Body of pancreas (tissue), 4 donors: Measurements from ENCODE around the gene ABCC10. TPM values are rescaled to one million over a fixed set of nuclear protein-coding genes. Genes with fewer than 3 reads are reported as not detected.

ENCODE experiments used
- ATAC-seq: fragments of 150-250 bp; one replicate; pipeline ENCODE4 v1.9.1; 2016
- DNase-seq, 4 donors: peaks; one replicate each; pipeline ENCODE4 v3.0.0-alpha.2; 2019
- H3K27ac ChIP-seq, 4 donors: fragments of 200-600 bp; sonication (generic); 1 replicate in 3 of 4; 2 replicates in 1 of 4; pipeline versions ENCODE4 v1.5.1 to v1.6.1; 2016 to 2019; ENCODE audit warnings: mild to moderate bottlenecking in 1 of 4, mixed read lengths in 1 of 4, moderate library complexity in 1 of 4
- H3K27me3 ChIP-seq, 2 donors: fragments of 200-600 bp; sonication (generic); one replicate each; pipeline ENCODE4 v1.6.0; 2016; ENCODE audit warnings: mild to moderate bottlenecking in 1 of 2
- H3K36me3 ChIP-seq, 2 donors: fragments of 200-600 bp; sonication (generic); replicated peaks in 1 of 2; 2 replicates each; pipeline ENCODE4 v1.5.1; 2016; ENCODE audit warnings: low read depth in 2 of 2; ENCODE audit not compliant: insufficient read depth in 1 of 2
- H3K4me1 ChIP-seq: fragments of 200-600 bp; sonication (generic); one replicate; pipeline ENCODE4 v1.6.0; 2016
- H3K4me3 ChIP-seq, 2 donors: fragments of 200-600 bp; sonication (generic); 1 replicate in 1 of 2; 2 replicates in 1 of 2; pipeline ENCODE4 v1.5.1; 2016 to 2019
- H3K9me3 ChIP-seq, 3 donors: fragments of 200-600 bp; sonication (generic); 1 replicate in 2 of 3; 2 replicates in 1 of 3; pipeline ENCODE4 v1.5.1; 2016
- CTCF ChIP-seq, 7 experiments: fragments of 450-650 bp in 4 of 7; fragments of 200-600 bp in 3 of 7; sonication (generic) in 3 of 7; IDR thresholded peaks; one replicate each; pipeline ENCODE4 v1.5.1; 2016 to 2019; ENCODE audit warnings: antibody characterized with exemption in 7 of 7
- POLR2A ChIP-seq, 3 donors: fragments of 450-650 bp; IDR thresholded peaks; one replicate each; pipeline ENCODE4 v1.6.1; 2016; ENCODE audit warnings: antibody characterized with exemption in 3 of 3, mild to moderate bottlenecking in 2 of 3
- WGBS, 2 donors: methylation state at CpG; one replicate each; pipeline ENCODE4 v1.1.5; 2017; 5-methylcytosine and 5-hydroxymethylcytosine counted together
- intact Hi-C: fragments of 100-400 bp; cut with DNase I; formaldehyde crosslinking; loops from one replicate; pipeline ENCODE4 v1.15.1; 2023
- total RNA-seq, 2 donors: library from RNA; depleted of rRNA; stranded (reverse); fragments of >200 nt; gene quantifications; one replicate each; pipeline ENCODE4 v1.1.0, GENCODE V29; 2016

The ABCC10 gene
- total RNA-seq, 2 donors from 2014 or later: 17.1 to 44.5 TPM

DNA sequence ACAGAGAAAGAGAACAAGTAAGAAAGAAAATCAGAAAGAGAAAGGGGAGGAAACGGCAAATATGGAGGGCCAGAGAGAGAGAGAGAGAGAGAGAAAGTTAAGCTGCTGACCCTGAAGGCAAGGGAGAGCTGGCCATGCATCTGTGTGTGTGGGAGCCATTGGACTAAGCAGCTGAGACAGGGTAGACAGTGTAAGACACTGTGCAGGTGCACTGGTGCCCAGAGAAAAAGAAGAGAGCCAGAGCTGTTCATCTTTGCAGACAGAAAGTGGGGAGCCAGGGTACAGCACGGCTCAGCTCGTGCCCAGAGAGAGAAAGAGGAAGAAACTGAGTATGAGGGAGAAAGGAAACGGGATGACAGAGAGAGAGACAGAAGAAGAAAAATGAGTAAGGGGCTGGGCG is 33.7 kb upstream of the ABCC10 start:
- Histone ChIP-seq H3K27me3 (no peaks in the 10 kb centered on the region), H3K4me1 (peaks cover 10% of the 10 kb centered on the region), H3K9me3 (no peaks in the 10 kb centered on the region), H3K4me3 (no peak overlapping the region), H3K36me3 (no peaks in the 10 kb centered on the region), H3K27ac (no peak overlapping the region)
- intact Hi-C loops: no loop called here
- 68% methylated on average over 5 of the region's 5 CpGs for WGBS, 2 donors
- no peak for TF ChIP-seq POLR2A (IDR thresholded peaks at IDR 0.05)
- TF ChIP-seq CTCF (IDR thresholded peaks at IDR 0.05): no peak
- no peak for ATAC-seq
- DNase-seq: no peak

DNA sequence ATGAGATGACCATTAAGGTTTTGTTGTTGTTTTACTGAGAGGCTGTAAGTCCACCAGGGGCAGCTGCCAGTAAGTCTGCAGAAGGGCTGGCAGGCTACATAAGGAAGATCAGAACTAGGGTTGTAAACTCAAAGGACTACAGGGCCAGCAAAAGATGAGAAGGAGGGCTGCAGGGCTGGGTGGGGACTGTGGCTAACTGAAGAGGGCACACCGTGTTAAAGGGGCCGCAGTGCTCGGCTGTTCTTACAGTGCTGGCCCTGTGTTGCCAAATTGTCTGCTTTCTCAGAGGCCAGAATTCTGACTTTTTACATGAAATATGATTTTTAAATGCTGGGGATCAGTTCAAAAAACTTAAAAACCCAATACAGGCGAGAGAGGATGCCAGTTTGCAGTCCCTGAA is 32.4 kb upstream of the ABCC10 start:
- WGBS, 2 donors: 96 to 99% methylated on average over 4 of the region's 4 CpGs
- Histone ChIP-seq H3K36me3 (no peaks in the 10 kb centered on the region), H3K4me1 (peaks cover 10% of the 10 kb centered on the region), H3K9me3 (no peaks in the 10 kb centered on the region), H3K4me3 (no peak overlapping the region), H3K27me3 (no peaks in the 10 kb centered on the region), H3K27ac (no peak overlapping the region)
- no peak for TF ChIP-seq POLR2A (IDR thresholded peaks at IDR 0.05)
- TF ChIP-seq CTCF (IDR thresholded peaks at IDR 0.05): no peak
- ATAC-seq: no peak
- DNase-seq: no peak
- intact Hi-C loops: no loop called here

DNA sequence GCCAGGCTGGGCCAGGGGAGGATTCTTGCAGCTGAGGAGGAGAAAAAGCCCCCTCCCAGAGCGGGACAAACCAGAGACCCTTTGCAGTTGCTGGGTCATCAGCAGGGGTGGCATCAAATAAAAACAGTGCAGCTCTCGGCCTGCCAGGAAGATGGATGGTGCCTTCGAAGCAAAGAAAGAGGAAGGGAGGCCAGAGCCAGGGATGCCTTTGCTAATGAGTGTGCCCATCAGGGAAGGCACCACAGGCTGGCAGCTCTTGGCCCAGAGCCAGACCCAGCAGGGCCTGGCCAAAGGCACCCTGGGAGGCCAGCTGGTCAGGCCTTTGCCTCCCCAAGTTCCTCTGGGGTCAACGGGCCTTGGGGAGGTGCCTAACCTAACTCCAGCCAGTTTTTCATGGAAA is 31.6 kb upstream of the ABCC10 start:
- Histone ChIP-seq H3K4me1 (peaks cover 10% of the 10 kb centered on the region), H3K27me3 (no peaks in the 10 kb centered on the region), H3K4me3 (no peak overlapping the region), H3K36me3 (no peaks in the 10 kb centered on the region), H3K27ac (peak overlapping the region in 1 of 4 donors; percentile 39), H3K9me3 (no peaks in the 10 kb centered on the region)
- no peak for TF ChIP-seq POLR2A (IDR thresholded peaks at IDR 0.05)
- intact Hi-C loops: no loop called here
- 51 to 58% methylated on average over 4 of the region's 4 CpGs for WGBS, 2 donors
- peak in 3 of 4 donors; percentile 15 to 42 (median 35) for DNase-seq
- ATAC-seq: peak; percentile 39

GRCh38 chr6:43396408-43397149 is 30.8 kb upstream of the ABCC10 start:
- DNase-seq (peak in 3 of 4 donors; percentile 20 to 34 (median 34)), ATAC-seq (peak; percentile 69)
- no peaks in the 10 kb centered on the region for H3K9me3 ChIP-seq
- WGBS, 2 donors: 23 to 26% methylated on average over 6 of the region's 6 CpGs
- peaks cover 10% of the 10 kb centered on the region for H3K4me1 ChIP-seq
- no peaks in the 10 kb centered on the region for H3K27me3 ChIP-seq
- intact Hi-C loops: no loop called here
- H3K4me3 ChIP-seq: no peak overlapping the region
- no peaks in the 10 kb centered on the region for H3K36me3 ChIP-seq
- TF ChIP-seq POLR2A (IDR thresholded peaks at IDR 0.05) (no peak), CTCF (IDR thresholded peaks at IDR 0.05) (no peak)
- peak overlapping the region in 1 of 4 donors; percentile 39 for H3K27ac ChIP-seq

GRCh38 chr6:43399932-43400487 is 27.3 kb upstream of the ABCC10 start:
- intact Hi-C loops: no loop called here
- H3K4me1 ChIP-seq: peaks cover 10% of the 10 kb centered on the region
- 75% methylated on average over 3 of the region's 3 CpGs for WGBS, 2 donors

More at GRCh38 chr6:43399932-43400487, 27.3 kb upstream of the ABCC10 start:
- H3K36me3 ChIP-seq: no peaks in the 10 kb centered on the region
- DNase-seq (no peak), ATAC-seq (no peak)
- no peak overlapping the region for H3K4me3 ChIP-seq
- no peak overlapping the region for H3K27ac ChIP-seq
- H3K27me3 ChIP-seq: no peaks in the 10 kb centered on the region
- TF ChIP-seq CTCF (IDR thresholded peaks at IDR 0.05) (no peak), POLR2A (IDR thresholded peaks at IDR 0.05) (no peak)
- no peaks in the 10 kb centered on the region for H3K9me3 ChIP-seq
